Measurements from ENCODE around the gene PSMD11. TPM values are rescaled to one million over a fixed set of nuclear protein-coding genes. Genes with fewer than 3 reads are reported as not detected.

The PSMD11 gene
- polyA plus RNA-seq, 1 experiment = 71.6 TPM

- no peaks in the 10 kb centered on the region for H3K27me3 ChIP-seq (ENCODE audit: control insufficient read depth, insufficient read depth, low read length)
- no peaks in the 10 kb centered on the region; the same call in 1 of the 2 replicates for H3K36me3 ChIP-seq (ENCODE audit: control insufficient read depth, insufficient read depth, low read length)
- TF ChIP-seq, protein P1, sequence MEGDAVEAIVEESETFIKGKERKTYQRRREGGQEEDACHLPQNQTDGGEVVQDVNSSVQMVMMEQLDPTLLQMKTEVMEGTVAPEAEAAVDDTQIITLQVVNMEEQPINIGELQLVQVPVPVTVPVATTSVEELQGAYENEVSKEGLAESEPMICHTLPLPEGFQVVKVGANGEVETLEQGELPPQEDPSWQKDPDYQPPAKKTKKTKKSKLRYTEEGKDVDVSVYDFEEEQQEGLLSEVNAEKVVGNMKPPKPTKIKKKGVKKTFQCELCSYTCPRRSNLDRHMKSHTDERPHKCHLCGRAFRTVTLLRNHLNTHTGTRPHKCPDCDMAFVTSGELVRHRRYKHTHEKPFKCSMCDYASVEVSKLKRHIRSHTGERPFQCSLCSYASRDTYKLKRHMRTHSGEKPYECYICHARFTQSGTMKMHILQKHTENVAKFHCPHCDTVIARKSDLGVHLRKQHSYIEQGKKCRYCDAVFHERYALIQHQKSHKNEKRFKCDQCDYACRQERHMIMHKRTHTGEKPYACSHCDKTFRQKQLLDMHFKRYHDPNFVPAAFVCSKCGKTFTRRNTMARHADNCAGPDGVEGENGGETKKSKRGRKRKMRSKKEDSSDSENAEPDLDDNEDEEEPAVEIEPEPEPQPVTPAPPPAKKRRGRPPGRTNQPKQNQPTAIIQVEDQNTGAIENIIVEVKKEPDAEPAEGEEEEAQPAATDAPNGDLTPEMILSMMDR (IDR thresholded peaks at IDR 0.05; ENCODE audit: insufficient read depth, low read depth, low read length) = no peak
- ChIA-PET CTCF (interaction anchor here (1.1 to 1.3 kb wide), 4 partner anchors 8 to 144 kb away, joined by 3 read pairs; no protein-coding TSS in a partner anchor), POLR2A (no interaction called here)
- DNase-seq (ENCODE audit: low read depth) = no peak
- H3K4me3 ChIP-seq (ENCODE audit: low read depth, low read length) = no peak overlapping the region
Observed at GRCh38 chr17:32491371-32492263, 47.3 kb downstream of the PSMD11 start.

DNA sequence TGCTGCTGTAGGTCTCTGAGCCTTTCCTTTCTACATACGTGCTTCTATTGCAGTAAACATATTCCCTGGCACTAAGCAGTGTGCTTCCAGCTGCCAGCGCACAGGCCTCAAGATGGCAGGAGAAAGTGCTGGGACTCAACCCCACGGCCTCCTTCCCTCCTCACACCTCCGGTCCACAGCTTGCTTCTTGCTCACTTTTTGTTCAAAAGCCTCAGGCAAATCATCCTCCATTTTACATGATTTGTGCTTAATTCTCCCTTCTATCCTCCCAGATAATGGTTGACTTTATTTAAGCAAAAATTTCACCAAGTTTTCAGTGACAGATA, 47.9 kb downstream of the PSMD11 start:
- ChIA-PET CTCF (interaction anchor here (1.1 to 1.3 kb wide), 3 partner anchors 9 to 23 kb away, joined by 3 read pairs; no protein-coding TSS in a partner anchor), POLR2A (no interaction called here)
- H3K4me3 ChIP-seq (ENCODE audit: low read depth, low read length) = no peak overlapping the region
- no peaks in the 10 kb centered on the region for H3K27me3 ChIP-seq (ENCODE audit: control insufficient read depth, insufficient read depth, low read length)
- TF ChIP-seq, protein P1 (IDR thresholded peaks at IDR 0.05; ENCODE audit: insufficient read depth, low read depth, low read length) = no peak
- DNase-seq (ENCODE audit: low read depth) = no peak
- no peaks in the 10 kb centered on the region; the same call in 1 of the 2 replicates for H3K36me3 ChIP-seq (ENCODE audit: control insufficient read depth, insufficient read depth, low read length)

GRCh38 chr17:32492648-32493289, 48.5 kb downstream of the PSMD11 start:
- no peaks in the 10 kb centered on the region; the same call in 1 of the 2 replicates for H3K36me3 ChIP-seq (ENCODE audit: control insufficient read depth, insufficient read depth, low read length)
- no peak overlapping the region for H3K4me3 ChIP-seq (ENCODE audit: low read depth, low read length)
- TF ChIP-seq, protein P1 (IDR thresholded peaks at IDR 0.05; ENCODE audit: insufficient read depth, low read depth, low read length) = no peak
- CTCF ChIA-PET = no interaction called here
- POLR2A ChIA-PET = no interaction called here
- no peaks in the 10 kb centered on the region for H3K27me3 ChIP-seq (ENCODE audit: control insufficient read depth, insufficient read depth, low read length)
- DNase-seq (ENCODE audit: low read depth) = no peak

DNA sequence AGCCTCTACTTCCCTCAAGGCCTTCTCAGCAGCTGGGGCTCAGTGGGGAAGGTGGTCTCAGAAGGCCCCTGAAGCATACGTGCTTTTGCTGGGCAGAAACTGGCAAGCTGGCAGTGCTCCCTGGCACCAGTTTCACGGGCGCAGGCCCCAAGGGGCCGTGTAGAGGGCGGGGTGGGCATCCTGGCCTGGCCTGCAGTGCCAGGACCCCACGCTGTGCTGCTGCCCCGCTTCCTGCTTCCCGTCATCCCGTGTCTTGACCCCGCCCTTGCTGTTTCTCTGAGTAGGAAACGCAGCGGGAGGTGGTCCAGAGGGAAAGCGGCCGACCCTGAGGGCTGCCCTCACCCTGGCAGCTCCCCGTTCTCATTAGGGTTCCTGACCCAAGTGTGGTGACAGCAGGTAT, 49.3 kb downstream of the PSMD11 start:
- CTCF ChIA-PET = no interaction called here
- TF ChIP-seq, protein P1 (IDR thresholded peaks at IDR 0.05; ENCODE audit: insufficient read depth, low read depth, low read length) = no peak
- POLR2A ChIA-PET = no interaction called here

GRCh38 chr17:32493976-32494513, 49.7 kb downstream of the PSMD11 start:
- ChIA-PET CTCF (no interaction called here), POLR2A (no interaction called here)
- no peak for DNase-seq (ENCODE audit: low read depth)
- H3K27me3 ChIP-seq (ENCODE audit: control insufficient read depth, insufficient read depth, low read length) = no peaks in the 10 kb centered on the region
- TF ChIP-seq, protein P1 (IDR thresholded peaks at IDR 0.05; ENCODE audit: insufficient read depth, low read depth, low read length) = no peak
- no peaks in the 10 kb centered on the region for H3K36me3 ChIP-seq (ENCODE audit: control insufficient read depth, insufficient read depth, low read length)
- no peak overlapping the region for H3K4me3 ChIP-seq (ENCODE audit: low read depth, low read length)

More for the DNA sequence above, 49.3 kb downstream of the PSMD11 start:
- Histone ChIP-seq H3K36me3 (ENCODE audit: control insufficient read depth, insufficient read depth, low read length) (no peaks in the 10 kb centered on the region; the same call in 1 of the 2 replicates), H3K27me3 (ENCODE audit: control insufficient read depth, insufficient read depth, low read length) (no peaks in the 10 kb centered on the region), H3K4me3 (ENCODE audit: low read depth, low read length) (no peak overlapping the region)
- no peak for DNase-seq (ENCODE audit: low read depth)
